BJ (cell line): ENCODE results near the gene RPS6KL1. TPM values are rescaled to one million over a fixed set of nuclear protein-coding genes. Genes with fewer than 3 reads are reported as not detected.
A peak's percentile ranks its signal among the peaks of the same experiment; 100 is the strongest.

Experiments used
- CTCF ChIA-PET: fragments of 350-600 bp; formaldehyde crosslinking; extraction: SDS; loops from one replicate; lab custom pipeline; 2021; ENCODE audit warnings: antibody characterized with exemption, inconsistent platforms; lab: Yijun Ruan, JAX
- POLR2A ChIA-PET: fragments of 300-600 bp; sonication (Branson Sonifier 250); formaldehyde crosslinking; extraction: SDS; loops from one replicate; lab custom pipeline; 2021; ENCODE audit warnings: antibody characterized with exemption; lab: Charles Lee
- DNase-seq: peaks from one replicate; pipeline ENCODE4 v3.0.0-alpha.2; 2011; ENCODE audit warnings: low read depth
- H3K27me3 ChIP-seq: 2 replicates; pipeline ENCODE4 v1.6.0; 2011; ENCODE audit warnings: low read length; ENCODE audit not compliant: control insufficient read depth, insufficient read depth
- H3K36me3 ChIP-seq: 2 replicates; pipeline ENCODE4 v1.5.1; 2011; ENCODE audit warnings: low read length; ENCODE audit not compliant: control insufficient read depth, insufficient read depth
- H3K4me3 ChIP-seq: 2 replicates; pipeline ENCODE4 v1.5.1; 2011; ENCODE audit warnings: low read depth, mild to moderate bottlenecking, control low read depth, low read length
- CTCF ChIP-seq: IDR thresholded peaks from 2 replicates; pipeline ENCODE4 v1.5.1; 2011; ENCODE audit warnings: low read depth, mild to moderate bottlenecking, control low read depth, inconsistent platforms, low read length, moderate library complexity; ENCODE audit not compliant: insufficient read depth
- polyA minus RNA-seq: library from RNA; depleted of rRNA, polyadenylated mRNA; stranded (reverse); fragments of >200 nt; gene quantifications from 2 replicates; pipeline ENCODE4 v1.2.3, GENCODE V29; 2011; rRNA and poly(A)+ RNA removed
- polyA plus RNA-seq: library from polyadenylated mRNA; depleted of rRNA; stranded (reverse); fragments of >200 nt; gene quantifications from 2 replicates; pipeline ENCODE4 v1.2.3, GENCODE V29; 2011; rRNA removed

RPS6KL1 gene
- polyA plus RNA-seq (1.4 and 2.8 TPM in 2 replicates), polyA minus RNA-seq (3.0 and 3.8 TPM in 2 replicates)

- Histone ChIP-seq H3K27me3 (peaks cover 2% of the 10 kb centered on the region), H3K36me3 (no peaks in the 10 kb centered on the region), H3K4me3 (peak within 1 kb of the TSS; percentile 48)
- no peak for TF ChIP-seq CTCF
- POLR2A ChIA-PET = interaction anchor here (0.6 to 0.7 kb wide), 2 partner anchors 16 to 147 kb away, joined by 3 to 7 read pairs; no protein-coding TSS in a partner anchor
- no peak for DNase-seq
- CTCF ChIA-PET = interaction anchor here (0.8 to 2.6 kb wide), 8 partner anchors 11 to 178 kb away, joined by 3 to 23 read pairs (median 4); no protein-coding TSS in a partner anchor
Measured at GRCh38 chr14:74922752-74923401, at the start of gene RPS6KL1. Gene RPS6KL1, minus strand, starts transcription at chr14:74923260. Its CDS starts 1,719 bp downstream, at chr14:74921541.

- H3K27me3 ChIP-seq = no peaks in the 10 kb centered on the region
- H3K4me3 ChIP-seq = no peak overlapping the region
- TF ChIP-seq CTCF = no peak
- no peak for DNase-seq
- CTCF ChIA-PET = interaction anchor here (0.7 to 1.2 kb wide), 4 partner anchors 8 to 26 kb away, joined by 3 to 5 read pairs (median 4); no protein-coding TSS in a partner anchor
- H3K36me3 ChIP-seq = no peaks in the 10 kb centered on the region
- POLR2A ChIA-PET = no interaction called here
Measured at GRCh38 chr14:74968811-74969210, 45.8 kb upstream of the RPS6KL1 start.

- DNase-seq = no peak
- CTCF ChIA-PET = interaction anchor here (1.0 to 3.0 kb wide), 4 partner anchors 10 to 105 kb away, joined by 3 to 14 read pairs (median 5); partner anchors contain the start of gene PGF
- TF ChIP-seq CTCF = no peak
- Histone ChIP-seq H3K4me3 (no peak overlapping the region), H3K27me3 (no peaks in the 10 kb centered on the region), H3K36me3 (no peaks in the 10 kb centered on the region)
- POLR2A ChIA-PET = no interaction called here
Measured at GRCh38 chr14:74965486-74966153, 42.6 kb upstream of the RPS6KL1 start.

- H3K4me3 ChIP-seq = no peak overlapping the region
- no peaks in the 10 kb centered on the region for H3K36me3 ChIP-seq
- ChIA-PET CTCF (interaction anchor here (0.5 to 3.0 kb wide), 5 partner anchors 10 to 104 kb away, joined by 3 to 14 read pairs (median 3); partner anchors contain the start of gene PGF), POLR2A (no interaction called here)
- no peak for TF ChIP-seq CTCF
- H3K27me3 ChIP-seq = no peaks in the 10 kb centered on the region
- no peak for DNase-seq
Measured at GRCh38 chr14:74964787-74965485, 41.9 kb upstream of the RPS6KL1 start.
